A549 treated with AZD9567 at 1 μM for 4 hours (cell line): Measurements from ENCODE around the gene COMMD10. TPM values are rescaled to one million over a fixed set of nuclear protein-coding genes. Genes with fewer than 3 reads are reported as not detected.

Experiments
- total RNA-seq: library from RNA; stranded (reverse); fragments of 200-300 nt; extraction: Qiagen RNA extraction; gene quantifications from 5 replicates; pipeline ENCODE4 v1.2.3, GENCODE V29; 2022; ENCODE audit not compliant: insufficient read depth

The COMMD10 gene
- total RNA-seq: 36.7 to 43.8 TPM (median 38.4 TPM) in 5 replicates

DNA sequence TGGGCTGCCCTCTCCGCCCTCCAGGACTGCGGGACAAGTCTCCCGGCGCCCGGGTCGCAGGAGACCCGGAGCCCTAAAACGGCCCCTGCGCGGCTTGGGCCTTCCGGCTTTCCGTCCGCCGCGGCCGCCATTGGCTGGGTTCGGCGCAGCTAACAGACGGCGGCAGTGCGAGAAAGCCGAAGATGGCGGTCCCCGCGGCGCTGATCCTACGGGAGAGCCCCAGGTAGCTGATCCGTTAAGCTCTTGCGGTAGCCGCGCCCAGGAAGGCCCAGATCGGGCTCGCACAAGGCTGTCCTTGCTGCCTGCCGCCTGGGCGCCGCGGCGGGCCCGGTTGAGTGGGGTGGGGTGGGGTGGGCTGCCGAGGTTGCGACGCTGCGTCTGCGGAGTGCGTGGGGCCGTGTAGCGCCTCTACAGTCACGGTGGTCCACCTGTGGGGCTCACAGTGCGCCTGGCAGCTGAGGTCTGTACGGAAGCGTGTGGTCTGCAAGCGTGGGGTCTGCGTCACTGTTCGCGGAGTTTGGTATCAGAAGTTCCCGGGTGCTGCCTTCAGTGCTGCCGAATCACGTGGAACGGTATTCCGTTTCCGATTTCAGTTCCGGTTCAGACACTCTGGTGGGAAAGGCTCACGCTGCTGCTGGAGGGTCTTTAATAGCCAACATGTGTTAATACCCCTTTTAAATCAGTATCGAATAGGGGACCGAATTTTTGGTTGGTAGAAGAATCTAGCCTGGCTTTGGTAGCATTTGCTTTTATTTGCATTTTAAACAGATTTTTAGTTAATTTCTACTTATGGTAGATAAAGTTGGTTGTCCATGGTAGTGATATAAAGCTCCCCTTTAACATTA is at the start of gene COMMD10:
Gene COMMD10 (plus strand): TSS at position 155 of the 845 bp plus-strand sequence.

Other genes starting within 250 kb of the COMMD10 start
- gene ATG12, start 243.5 kb upstream of the COMMD10 start, total RNA-seq: 50.6 to 56.0 TPM (median 51.7 TPM) in 5 replicates
- 50.3 to 83.3 TPM (median 71.4 TPM) in 5 replicates for gene AP3S1, start 243.1 kb upstream of the COMMD10 start, total RNA-seq
- gene LVRN, start 122.5 kb upstream of the COMMD10 start, total RNA-seq: 0.06 to 0.09 TPM (median 0.08 TPM) in 4 of 5 replicates, not detected in the other
- 0.13 to 0.23 TPM (median 0.23 TPM) in 4 of 5 replicates, not detected in the other for gene ARL14EPL, start 52.6 kb upstream of the COMMD10 start, total RNA-seq